HepG2 (cell line): ENCODE data around the gene EFNA3. TPM values are rescaled to one million over a fixed set of nuclear protein-coding genes. Genes with fewer than 3 reads are reported as not detected.

Experiments
- ATAC-seq: fragments of 200-7000 bp; cut with Tn5 transposase; 3 replicates; pipeline ENCODE4 v1.9.1; 2020; ENCODE audit warnings: mild to moderate bottlenecking, moderate library complexity
- BruUV-seq: library from RNA; stranded (reverse); fragments of 400-500 nt; replicated peaks from 2 replicates; lab custom pipeline; 2021; lab: Mats Ljungman, UMichigan
- CTCF ChIA-PET: fragments of 300-600 bp; formaldehyde crosslinking; extraction: SDS; loops from one replicate; lab custom pipeline; 2021; ENCODE audit warnings: low total read pairs, inconsistent platforms, low intra/inter-chr PET ratio; lab: Yijun Ruan, JAX
- POLR2A ChIA-PET: fragments of 350-600 bp; sonication (Branson Sonifier 250); formaldehyde crosslinking; loops from one replicate; lab custom pipeline; 2020; ENCODE audit warnings: antibody characterized with exemption, inconsistent platforms; lab: Yijun Ruan, JAX
- DNase-seq: peaks from one replicate; pipeline ENCODE4 v3.0.0-alpha.2; 2015; ENCODE audit warnings: low spot score
- FAIRE-seq: peaks from 3 replicates; lab custom pipeline; 2011; peaks lifted over from hg19 to GRCh38; lab: Jason Lieb, UNC
- H2AFZ ChIP-seq: one replicate; pipeline ENCODE4 v1.6.1; 2011; ENCODE audit warnings: low read length, inconsistent platforms
- H3K27ac ChIP-seq: fragments of 300-600 bp; 3 replicates; pipeline ENCODE4 v1.8.0; 2011; ENCODE audit warnings: mixed run types, mild to moderate bottlenecking, mixed read lengths, low read length, inconsistent platforms; ENCODE audit not compliant: insufficient read depth; ENCODE audit errors: extremely low read length
- H3K27me3 ChIP-seq, 2 experiments: fragments of 200-600 bp in 1 of 2; 2 replicates in 1 of 2; 3 replicates in 1 of 2; pipeline versions ENCODE4 v1.6.0 to v1.8.0; 2011; ENCODE audit warnings: low read length in 2 of 2, mild to moderate bottlenecking in 2 of 2, moderate library complexity in 2 of 2, inconsistent platforms in 1 of 2; ENCODE audit not compliant: insufficient read depth in 2 of 2, control insufficient read depth in 1 of 2
- H3K36me3 ChIP-seq, 2 experiments: fragments of 200-600 bp in 1 of 2; replicated peaks in 1 of 2; 2 replicates in 1 of 2; 3 replicates in 1 of 2; pipeline versions ENCODE4 v1.5.1 to v1.8.0; 2011; ENCODE audit warnings: low read length in 2 of 2, inconsistent platforms in 1 of 2; ENCODE audit not compliant: insufficient read depth in 2 of 2, control insufficient read depth in 1 of 2
- H3K4me1 ChIP-seq: 2 replicates; pipeline ENCODE4 v1.5.1; 2012; ENCODE audit warnings: low read length, inconsistent platforms; ENCODE audit not compliant: insufficient read depth
- H3K4me2 ChIP-seq: 2 replicates; pipeline ENCODE4 v1.6.0; 2011; ENCODE audit warnings: low read depth, low read length, inconsistent platforms
- H3K4me3 ChIP-seq, 3 experiments: fragments of 200-600 bp in 1 of 3; sonication (generic), shearing (Covaris generic) in 1 of 3; replicated peaks in 1 of 3; 2 replicates each; pipeline ENCODE4 v1.5.1; 2011 to 2016; ENCODE audit warnings: low read length in 3 of 3, inconsistent platforms in 2 of 3, low read depth in 2 of 3, mild to moderate bottlenecking in 2 of 3, control low read depth in 1 of 3, mixed read lengths in 1 of 3; ENCODE audit not compliant: insufficient read depth in 1 of 3
- H3K79me2 ChIP-seq: one replicate; pipeline ENCODE4 v1.6.1; 2011; ENCODE audit warnings: low read length, inconsistent platforms; ENCODE audit not compliant: insufficient read depth
- H3K9ac ChIP-seq: 2 replicates; pipeline ENCODE4 v1.6.0; 2011; ENCODE audit warnings: mild to moderate bottlenecking, low read depth, low read length, inconsistent platforms; ENCODE audit not compliant: insufficient read depth
- H3K9me3 ChIP-seq: 2 replicates; pipeline ENCODE4 v1.5.1; 2012; ENCODE audit warnings: mild to moderate bottlenecking, low read length
- H4K20me1 ChIP-seq: 2 replicates; pipeline ENCODE4 v1.6.0; 2011; ENCODE audit warnings: inconsistent platforms, mild to moderate bottlenecking, low read length, moderate library complexity; ENCODE audit not compliant: insufficient read depth
- CREM ChIP-seq, 2 experiments: sonication (generic) in 1 of 2; formaldehyde crosslinking in 1 of 2; IDR thresholded peaks; 2 replicates each; pipeline versions ENCODE4 v1.4.0 to v1.6.1; 2016 to 2020; ENCODE audit warnings: antibody characterized with exemption in 1 of 2, mild to moderate bottlenecking in 1 of 2, missing genetic modification reagents in 1 of 2
- ELF3 ChIP-seq: IDR thresholded peaks from 2 replicates; pipeline ENCODE4 v1.6.1; 2016; ENCODE audit warnings: missing genetic modification reagents, missing compliant biosample characterization
- HNF4A ChIP-seq: sonication (generic); formaldehyde crosslinking; IDR thresholded peaks from 2 replicates; pipeline ENCODE4 v1.4.0; 2020; ENCODE audit warnings: missing genetic modification reagents
- MXD4 ChIP-seq: IDR thresholded peaks from 2 replicates; pipeline ENCODE4 v1.6.1; 2016; ENCODE audit warnings: mild to moderate bottlenecking, missing biosample characterization, missing genetic modification reagents
- SP1 ChIP-seq, 2 experiments: fragments of 450-650 bp in 1 of 2; sonication (generic) in 1 of 2; formaldehyde crosslinking in 1 of 2; IDR thresholded peaks; 2 replicates each; pipeline versions ENCODE4 v1.4.0 to v1.6.1; 2016 to 2020; ENCODE audit warnings: missing genetic modification reagents in 1 of 2
- WIZ ChIP-seq: sonication (generic); formaldehyde crosslinking; IDR thresholded peaks from 2 replicates; pipeline ENCODE4 v1.5.1; 2020; ENCODE audit warnings: mild to moderate bottlenecking, missing genetic modification reagents
- ZNF773 ChIP-seq: sonication (generic); formaldehyde crosslinking; IDR thresholded peaks from 2 replicates; pipeline ENCODE4 v1.4.0; 2020; ENCODE audit warnings: missing genetic modification reagents, borderline replicate concordance
- ZNF839 ChIP-seq: sonication (generic); formaldehyde crosslinking; IDR thresholded peaks from 2 replicates; pipeline ENCODE4 v1.4.0; 2020; ENCODE audit warnings: missing genetic modification reagents, mild to moderate bottlenecking, borderline replicate concordance
- WGBS: methylation state at CpG from one replicate; pipeline ENCODE4 v1.1.6; 2017; ENCODE audit warnings: low lambda C conversion rate; 5-methylcytosine and 5-hydroxymethylcytosine counted together
- in situ Hi-C: cut with HindIII; loops from 2 replicates; pipeline ENCODE4 v1.10.0; 2017; ENCODE audit warnings: low pct_unique_long_range_greater_than_20kb; ENCODE audit not compliant: extremely low pct_ligation_motif_present
- intact Hi-C: fragments of 100-400 bp; cut with micrococcal nuclease; formaldehyde crosslinking; loops from one replicate; pipeline ENCODE4 v1.10.0; 2022; ENCODE audit not compliant: unreplicated experiment
- polyA plus RNA-seq, 8 experiments: library from polyadenylated mRNA; depleted of rRNA in 3 of 8; stranded (reverse) in 7 of 8; unstranded in 1 of 8; fragments of >200 nt; fragmentation: Illumina TruSeq in 4 of 8; extraction: Trizol in 4 of 8; gene quantifications; 2 replicates each; pipeline versions ENCODE4 v1.2.1 to v1.2.3, GENCODE V29; 2011 to 2016; ENCODE audit warnings: low read depth in 4 of 8, missing spikeins in 1 of 8, mixed read lengths in 1 of 8; ENCODE audit not compliant: insufficient read depth in 1 of 8
- total RNA-seq, 5 experiments: library from RNA; depleted of rRNA; stranded (reverse); fragments of >200 nt; fragmentation: Illumina TruSeq; extraction: Trizol; gene quantifications; 2 replicates each; pipeline ENCODE4 v1.2.3, GENCODE V29; 2016; ENCODE audit warnings: low read depth in 1 of 5
- TF ChIP-seq, protein P1 (sequence below): fragments of 450-650 bp; IDR thresholded peaks from 2 replicates; pipeline ENCODE4 v1.6.1; 2017
- TF ChIP-seq, protein P2 (sequence below): sonication (generic); formaldehyde crosslinking; IDR thresholded peaks from 2 replicates; pipeline ENCODE4 v1.4.0; 2020; ENCODE audit warnings: missing genetic modification reagents
- TF ChIP-seq, protein P3 (sequence below): sonication (generic); formaldehyde crosslinking; IDR thresholded peaks from 2 replicates; pipeline ENCODE4 v1.4.0; 2020; ENCODE audit warnings: mild to moderate bottlenecking, missing genetic modification reagents

Gene EFNA3
- total and polyA plus RNA-seq, 2 of the 13 experiments (the other 11 are each of a cell fraction or from before 2014, with no cell fraction given), result 1.0 to 5.7 TPM

DNA sequence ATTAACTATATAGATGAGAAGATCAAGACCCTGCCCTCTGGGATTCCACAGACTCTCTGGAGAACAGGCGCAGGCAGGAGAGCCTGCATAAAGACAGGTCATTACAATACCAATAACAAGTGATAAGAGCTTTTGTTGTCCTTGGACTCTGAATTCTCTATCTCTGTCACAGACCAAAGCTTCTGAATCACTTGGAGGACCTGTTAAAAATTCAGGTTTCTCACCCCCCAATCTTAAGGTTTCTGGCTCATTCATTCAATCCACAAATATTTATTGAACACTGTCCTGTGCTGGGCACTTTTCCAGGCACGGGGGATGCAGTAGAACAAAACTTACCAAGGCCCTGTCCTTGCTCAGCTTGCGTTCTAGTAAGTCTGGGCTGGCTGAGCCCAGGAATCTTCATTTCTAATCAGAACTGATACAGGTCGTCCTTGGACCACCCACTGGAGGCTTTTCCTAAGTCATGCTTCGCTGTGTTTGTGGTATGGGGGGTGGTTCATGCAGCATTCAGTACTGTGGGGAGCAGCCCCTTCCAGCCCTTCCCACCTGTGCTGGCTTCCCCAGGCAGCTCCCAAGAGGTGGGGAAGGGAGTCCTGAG is 13.7 kb upstream of the EFNA3 start (continued):
- TF ChIP-seq, protein P1, sequence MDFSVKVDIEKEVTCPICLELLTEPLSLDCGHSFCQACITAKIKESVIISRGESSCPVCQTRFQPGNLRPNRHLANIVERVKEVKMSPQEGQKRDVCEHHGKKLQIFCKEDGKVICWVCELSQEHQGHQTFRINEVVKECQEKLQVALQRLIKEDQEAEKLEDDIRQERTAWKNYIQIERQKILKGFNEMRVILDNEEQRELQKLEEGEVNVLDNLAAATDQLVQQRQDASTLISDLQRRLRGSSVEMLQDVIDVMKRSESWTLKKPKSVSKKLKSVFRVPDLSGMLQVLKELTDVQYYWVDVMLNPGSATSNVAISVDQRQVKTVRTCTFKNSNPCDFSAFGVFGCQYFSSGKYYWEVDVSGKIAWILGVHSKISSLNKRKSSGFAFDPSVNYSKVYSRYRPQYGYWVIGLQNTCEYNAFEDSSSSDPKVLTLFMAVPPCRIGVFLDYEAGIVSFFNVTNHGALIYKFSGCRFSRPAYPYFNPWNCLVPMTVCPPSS, result no peak
- TF ChIP-seq SP1 (IDR thresholded peaks at IDR 0.05), result no peak
- no peak for TF ChIP-seq SP1 (CRISPR knock-in tag; IDR thresholded peaks at IDR 0.05)
- TF ChIP-seq, all 625 proteins: peak for 4

DNA sequence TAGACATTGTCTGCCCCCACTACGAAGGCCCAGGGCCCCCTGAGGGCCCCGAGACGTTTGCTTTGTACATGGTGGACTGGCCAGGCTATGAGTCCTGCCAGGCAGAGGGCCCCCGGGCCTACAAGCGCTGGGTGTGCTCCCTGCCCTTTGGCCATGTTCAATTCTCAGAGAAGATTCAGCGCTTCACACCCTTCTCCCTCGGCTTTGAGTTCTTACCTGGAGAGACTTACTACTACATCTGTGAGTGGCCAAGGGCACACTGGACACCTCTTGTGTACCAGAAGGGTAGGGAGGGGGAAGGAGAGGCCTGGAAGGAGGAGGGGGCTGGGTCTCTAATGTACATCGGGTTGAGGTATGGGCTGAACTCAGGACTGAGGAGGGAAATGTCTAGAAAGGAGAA is 11.9 kb upstream of the EFNA3 start:
- FAIRE-seq, result no peak
- no peak overlapping the region for H3K4me2 ChIP-seq
- TF ChIP-seq, protein P2, sequence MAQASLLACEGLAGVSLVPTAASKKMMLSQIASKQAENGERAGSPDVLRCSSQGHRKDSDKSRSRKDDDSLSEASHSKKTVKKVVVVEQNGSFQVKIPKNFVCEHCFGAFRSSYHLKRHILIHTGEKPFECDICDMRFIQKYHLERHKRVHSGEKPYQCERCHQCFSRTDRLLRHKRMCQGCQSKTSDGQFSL, result no peak
- TF ChIP-seq CREM (IDR thresholded peaks at IDR 0.05), result no peak
- TF ChIP-seq CREM (CRISPR knock-in tag; IDR thresholded peaks at IDR 0.05), result no peak
- TF ChIP-seq HNF4A (CRISPR knock-in tag), result no peak
- TF ChIP-seq, protein P3, sequence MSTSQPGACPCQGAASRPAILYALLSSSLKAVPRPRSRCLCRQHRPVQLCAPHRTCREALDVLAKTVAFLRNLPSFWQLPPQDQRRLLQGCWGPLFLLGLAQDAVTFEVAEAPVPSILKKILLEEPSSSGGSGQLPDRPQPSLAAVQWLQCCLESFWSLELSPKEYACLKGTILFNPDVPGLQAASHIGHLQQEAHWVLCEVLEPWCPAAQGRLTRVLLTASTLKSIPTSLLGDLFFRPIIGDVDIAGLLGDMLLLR (CRISPR knock-in tag), result no peak
- TF ChIP-seq ZNF839 (CRISPR knock-in tag), result no peak
- TF ChIP-seq MXD4, result no peak
- TF ChIP-seq WIZ (CRISPR knock-in tag), result no peak
- no peak for TF ChIP-seq ZNF773 (CRISPR knock-in tag)
- no peak for TF ChIP-seq ELF3 (CRISPR knock-in tag)
- H2AFZ ChIP-seq, result no peak overlapping the region
- BruUV-seq, result no TSS peak
- no peak for DNase-seq
- H3K4me1 ChIP-seq, result peaks cover 47% of the 10 kb centered on the region
- H3K9ac ChIP-seq, result no peak overlapping the region
- no peak overlapping the region for H3K27ac ChIP-seq
- H3K9me3 ChIP-seq, result no peaks in the 10 kb centered on the region
- intact Hi-C loops, result no loop called here
- H4K20me1 ChIP-seq, result no peaks in the 10 kb centered on the region
- H3K27me3 ChIP-seq, result peaks cover 0 to 5% of the 10 kb centered on the region in 2 experiments; a peak in 1 of 5 replicates
- CTCF ChIA-PET, result no interaction called here
- H3K36me3 ChIP-seq, result peaks cover 3 to 7% of the 10 kb centered on the region in 2 experiments; a peak in 3 of 5 replicates
- in situ Hi-C loops, result no loop called here
- POLR2A ChIA-PET, result interaction anchor here (1.2 kb wide), 1 partner anchor 69 kb away, joined by 3 read pairs; the partner anchor contains the start of gene SLC50A1
- 83% methylated on average over 7 of the region's 8 CpGs for WGBS
- ATAC-seq, result no peak
- peaks cover 9% of the 10 kb centered on the region for H3K79me2 ChIP-seq
- H3K4me3 ChIP-seq, result no peak overlapping the region
